GM12874 (cell line): ENCODE measurements around the gene MUC12.

Experiments
- TF ChIP-seq, protein P1 (sequence below): IDR thresholded peaks from 2 replicates; pipeline ENCODE4 v1.5.1; 2011; ENCODE audit warnings: low read depth, mild to moderate bottlenecking, control low read depth, low read length, moderate library complexity; ENCODE audit not compliant: insufficient read depth

MUC12 gene

DNA sequence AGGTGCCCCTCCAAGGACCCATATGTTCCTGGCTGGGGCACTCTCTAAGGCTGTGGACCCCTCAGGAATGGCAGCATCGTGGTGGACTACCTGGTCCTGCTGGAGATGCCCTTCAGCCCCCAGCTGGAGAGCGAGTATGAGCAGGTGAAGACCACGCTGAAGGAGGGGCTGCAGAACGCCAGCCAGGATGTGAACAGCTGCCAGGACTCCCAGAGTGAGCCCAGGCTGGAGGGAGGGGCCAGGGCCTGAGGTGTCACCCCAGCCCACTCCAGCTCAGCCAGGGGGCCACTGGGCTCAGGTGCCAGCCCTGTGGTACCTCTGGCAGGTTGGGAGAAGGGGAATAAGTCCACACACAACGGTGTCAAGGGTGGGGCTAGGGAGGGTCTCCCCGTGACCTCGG, 4.7 kb upstream of the MUC12 start:
- TF ChIP-seq, protein P1, sequence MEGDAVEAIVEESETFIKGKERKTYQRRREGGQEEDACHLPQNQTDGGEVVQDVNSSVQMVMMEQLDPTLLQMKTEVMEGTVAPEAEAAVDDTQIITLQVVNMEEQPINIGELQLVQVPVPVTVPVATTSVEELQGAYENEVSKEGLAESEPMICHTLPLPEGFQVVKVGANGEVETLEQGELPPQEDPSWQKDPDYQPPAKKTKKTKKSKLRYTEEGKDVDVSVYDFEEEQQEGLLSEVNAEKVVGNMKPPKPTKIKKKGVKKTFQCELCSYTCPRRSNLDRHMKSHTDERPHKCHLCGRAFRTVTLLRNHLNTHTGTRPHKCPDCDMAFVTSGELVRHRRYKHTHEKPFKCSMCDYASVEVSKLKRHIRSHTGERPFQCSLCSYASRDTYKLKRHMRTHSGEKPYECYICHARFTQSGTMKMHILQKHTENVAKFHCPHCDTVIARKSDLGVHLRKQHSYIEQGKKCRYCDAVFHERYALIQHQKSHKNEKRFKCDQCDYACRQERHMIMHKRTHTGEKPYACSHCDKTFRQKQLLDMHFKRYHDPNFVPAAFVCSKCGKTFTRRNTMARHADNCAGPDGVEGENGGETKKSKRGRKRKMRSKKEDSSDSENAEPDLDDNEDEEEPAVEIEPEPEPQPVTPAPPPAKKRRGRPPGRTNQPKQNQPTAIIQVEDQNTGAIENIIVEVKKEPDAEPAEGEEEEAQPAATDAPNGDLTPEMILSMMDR, result no peak

DNA sequence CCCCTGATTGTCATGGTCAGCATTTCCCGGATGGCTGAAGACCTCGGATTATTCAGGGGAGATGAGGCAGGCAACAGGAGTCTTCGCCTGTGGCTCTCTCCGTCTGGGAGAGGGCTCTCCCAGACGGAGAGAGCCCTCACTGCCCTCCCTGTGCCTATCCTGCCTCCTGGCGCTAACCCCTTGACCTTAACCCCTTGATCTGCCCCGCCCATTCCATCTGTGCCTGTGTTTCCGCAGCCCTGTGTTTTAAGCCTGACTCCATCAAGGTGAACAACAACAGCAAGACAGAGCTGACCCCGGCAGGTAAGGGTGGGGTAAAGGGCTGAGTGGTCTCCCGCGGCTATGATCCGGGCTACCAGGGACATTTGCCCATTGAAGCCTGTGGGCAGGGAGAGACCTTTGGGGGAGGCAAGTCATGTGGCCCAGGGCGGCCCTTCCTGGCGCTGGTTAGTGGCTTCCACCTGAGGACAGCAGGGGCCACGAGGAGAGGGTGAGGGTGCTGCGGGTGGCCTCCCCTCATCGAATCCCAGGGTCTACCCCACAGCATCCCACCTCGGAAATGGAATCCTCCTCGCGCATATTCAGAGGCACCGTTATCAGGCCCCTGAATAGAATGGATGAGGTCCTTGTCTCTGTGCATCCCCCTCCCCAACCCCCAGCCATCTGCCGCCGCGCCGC, 4.2 kb upstream of the MUC12 start:
- TF ChIP-seq, protein P1, result no peak

DNA sequence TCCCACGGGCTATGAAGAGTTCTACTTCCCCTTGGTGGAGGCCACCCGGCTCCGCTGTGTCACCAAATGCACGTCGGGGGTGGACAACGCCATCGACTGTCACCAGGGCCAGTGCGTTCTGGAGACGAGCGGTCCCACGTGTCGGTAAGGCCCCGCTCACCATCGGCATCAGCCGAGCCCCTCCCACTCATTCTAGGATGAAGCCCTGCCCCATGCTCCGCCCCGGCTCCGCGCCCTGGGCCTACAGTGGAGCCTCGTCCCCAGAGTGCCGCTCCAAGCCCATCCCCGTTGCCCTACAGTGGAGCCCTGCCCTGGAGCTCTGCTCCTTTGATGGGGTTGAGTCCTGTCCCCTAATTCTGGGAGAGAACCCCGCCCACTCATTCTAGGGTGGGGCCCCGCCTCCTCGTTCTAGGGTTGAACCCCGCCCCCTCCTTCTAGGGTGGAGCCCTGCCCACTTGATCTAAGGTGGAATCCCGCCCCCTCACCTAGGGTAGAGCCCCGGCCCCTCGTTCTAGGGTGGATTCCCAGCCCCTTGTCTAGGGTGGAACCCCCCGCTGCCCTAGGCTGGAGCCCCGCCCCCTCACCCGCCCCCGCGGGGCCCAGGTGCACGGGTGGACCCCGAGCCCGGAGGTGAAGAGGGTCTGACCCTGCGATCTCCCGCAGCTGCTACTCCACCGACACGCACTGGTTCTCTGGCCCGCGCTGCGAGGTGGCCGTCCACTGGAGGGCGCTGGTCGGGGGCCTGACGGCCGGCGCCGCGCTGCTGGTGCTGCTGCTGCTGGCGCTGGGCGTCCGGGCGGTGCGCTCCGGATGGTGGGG, 3.4 kb upstream of the MUC12 start:
- TF ChIP-seq, protein P1, result peak; percentile 99

DNA sequence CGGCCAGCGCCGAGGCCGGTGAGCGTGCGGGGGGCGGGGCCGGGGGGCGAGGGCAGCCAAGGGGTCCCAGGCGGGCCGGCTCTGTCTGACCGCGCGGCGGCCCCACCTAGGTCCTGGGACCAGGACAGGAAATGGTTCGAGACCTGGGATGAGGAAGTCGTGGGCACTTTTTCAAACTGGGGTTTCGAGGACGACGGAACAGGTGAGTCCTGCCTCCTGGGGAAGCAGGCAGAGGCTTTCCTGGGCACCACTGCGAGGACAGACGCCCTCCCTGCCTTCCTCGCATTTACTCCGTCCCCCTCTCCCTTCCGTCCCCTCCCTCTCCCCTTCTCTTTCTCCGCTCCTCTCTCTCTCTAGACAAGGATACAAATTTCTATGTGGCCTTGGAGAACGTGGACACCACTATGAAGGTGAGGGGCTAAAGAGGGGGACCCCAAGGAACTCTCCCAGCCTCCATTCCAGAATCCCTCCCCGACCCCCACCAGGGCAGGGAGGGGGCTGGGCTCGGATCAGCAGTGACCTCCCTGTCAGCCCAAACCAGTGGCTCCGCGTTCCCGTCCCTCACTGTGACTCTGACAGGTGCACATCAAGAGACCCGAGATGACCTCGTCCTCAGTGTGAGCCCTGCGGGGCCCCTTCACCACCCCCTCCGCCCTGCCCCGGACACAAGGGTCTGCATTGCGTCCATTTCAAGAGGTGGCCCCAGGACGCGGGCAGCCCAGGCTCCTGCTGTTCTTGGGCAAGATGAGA, 2.6 kb upstream of the MUC12 start:
- TF ChIP-seq, protein P1, result no peak

DNA sequence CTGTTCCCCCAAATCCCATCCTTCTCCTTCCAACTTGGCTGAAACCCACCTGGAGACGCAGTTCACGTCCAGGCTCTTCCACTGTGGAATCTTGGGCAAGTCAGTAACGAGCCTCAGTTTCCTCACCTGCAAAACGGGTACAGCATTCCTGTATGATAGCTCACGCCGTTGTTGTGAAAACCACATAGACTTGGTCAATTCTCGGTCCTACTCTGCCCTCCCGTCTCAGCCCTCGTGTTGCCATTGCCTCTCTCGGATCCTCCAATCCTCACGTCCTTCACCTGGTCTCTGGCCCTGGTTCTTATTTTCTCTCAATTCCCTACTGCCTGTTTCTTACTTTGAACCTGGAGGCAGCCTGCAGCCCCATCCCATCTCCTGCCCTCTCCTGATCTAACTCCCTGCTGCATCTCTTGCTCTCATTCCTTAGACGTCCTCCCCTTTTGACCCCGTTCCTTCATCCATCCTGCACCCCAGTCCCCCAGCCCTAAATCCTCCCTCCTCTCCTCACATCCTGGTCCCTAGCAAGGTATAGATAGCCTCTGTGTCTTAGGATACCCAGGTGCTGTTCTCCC, 2.0 kb upstream of the MUC12 start:
- TF ChIP-seq, protein P1, result no peak

DNA sequence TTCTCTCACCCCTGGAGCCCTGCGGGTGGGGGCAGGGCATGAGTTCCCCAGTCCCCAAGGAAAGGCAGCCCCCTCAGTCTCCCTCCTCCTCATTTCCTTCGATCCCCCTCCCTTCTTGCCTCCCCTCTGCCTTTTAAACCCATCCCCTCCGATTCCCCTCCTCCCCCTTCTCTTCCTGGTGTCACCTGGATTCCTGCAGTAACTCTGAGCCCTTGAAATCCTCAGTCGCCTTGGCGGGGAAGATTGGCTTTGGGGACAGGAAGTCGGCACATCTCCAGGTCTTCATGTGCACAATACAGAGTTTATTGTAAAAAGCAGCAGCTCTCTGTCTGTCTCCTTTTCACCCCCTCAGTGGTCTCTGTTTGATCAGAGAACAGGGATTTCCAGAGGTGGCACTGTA, 1.3 kb upstream of the MUC12 start:
- TF ChIP-seq, protein P1, result no peak

DNA sequence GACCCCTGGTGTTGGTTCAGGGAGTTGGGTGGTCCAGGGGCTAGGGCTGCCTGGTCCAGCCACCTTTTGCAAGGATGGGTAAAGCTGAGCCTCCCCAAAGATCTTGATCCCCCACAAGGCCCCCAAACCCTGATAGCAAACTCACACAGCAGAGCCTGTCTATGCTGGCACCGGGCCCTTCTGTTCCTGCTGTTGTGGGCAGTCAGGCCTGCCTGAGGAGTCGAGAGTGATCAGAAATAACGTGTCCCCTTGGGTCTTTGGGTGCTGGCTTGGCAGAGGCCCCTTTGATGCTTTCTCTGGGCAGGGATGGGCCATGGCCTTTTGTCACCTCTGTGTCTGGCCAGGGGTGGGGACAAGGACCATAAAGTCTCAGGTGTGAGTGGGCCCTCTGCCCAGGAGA, 715 bp upstream of the MUC12 start:
- TF ChIP-seq, protein P1, result no peak
